Suprapubic skin (tissue), 4 donors: ENCODE results near the gene ZCCHC7. TPM values are rescaled to one million over a fixed set of nuclear protein-coding genes. Genes with fewer than 3 reads are reported as not detected.

ENCODE experiments used
- DNase-seq, 2 donors: peaks; one replicate each; pipeline ENCODE4 v3.0.0-alpha.2; 2019; ENCODE audit warnings: low spot score in 2 of 2
- H3K27ac ChIP-seq: fragments of 200-600 bp; sonication (generic); one replicate; pipeline ENCODE4 v1.5.1; 2019
- H3K27me3 ChIP-seq: fragments of 200-600 bp; sonication (generic); one replicate; pipeline ENCODE4 v1.5.1; 2019
- H3K36me3 ChIP-seq: fragments of 200-600 bp; sonication (generic); one replicate; pipeline ENCODE4 v1.5.1; 2019
- H3K4me1 ChIP-seq: fragments of 200-600 bp; sonication (generic); one replicate; pipeline ENCODE4 v1.5.1; 2019
- H3K4me3 ChIP-seq: fragments of 200-600 bp; sonication (generic); one replicate; pipeline ENCODE4 v1.5.1; 2019; ENCODE audit warnings: mild to moderate bottlenecking
- H3K9me3 ChIP-seq: fragments of 200-600 bp; sonication (generic); one replicate; pipeline ENCODE4 v1.5.1; 2019
- EP300 ChIP-seq: sonication (generic); formaldehyde crosslinking; IDR thresholded peaks from one replicate; pipeline ENCODE4 v1.6.1; 2017; ENCODE audit warnings: antibody characterized with exemption
- POLR2A ChIP-seq, 2 donors: fragments of 450-650 bp; IDR thresholded peaks; one replicate each; pipeline ENCODE4 v1.6.1; 2017; ENCODE audit warnings: antibody characterized with exemption in 2 of 2, mild to moderate bottlenecking in 2 of 2, moderate library complexity in 2 of 2
- POLR2AphosphoS5 ChIP-seq, 3 donors: sonication (generic); formaldehyde crosslinking; IDR thresholded peaks; one replicate each; pipeline ENCODE4 v1.6.1; 2017; ENCODE audit warnings: antibody characterized with exemption in 3 of 3
- whole genome bisulfite sequencing: methylation state at CpG from one replicate; pipeline ENCODE4 v1.1.5; 2018; 5-methylcytosine and 5-hydroxymethylcytosine counted together
- total RNA-seq, 4 donors: library from RNA; depleted of rRNA; stranded (reverse); fragments of >200 nt; gene quantifications; one replicate each; pipeline ENCODE4 v1.1.0, GENCODE V29; 2016
- TF ChIP-seq, protein P1 (sequence below), 2 donors: fragments of 200-600 bp in 1 of 2; fragments of 450-650 bp in 1 of 2; sonication (generic) in 1 of 2; IDR thresholded peaks; one replicate each; pipeline ENCODE4 v1.5.1; 2016 to 2019; ENCODE audit warnings: antibody characterized with exemption in 2 of 2, mild to moderate bottlenecking in 1 of 2, moderate library complexity in 1 of 2

Gene ZCCHC7
- total RNA-seq, 4 donors from 2014 or later = 16.3 to 37.6 (median 20.4) TPM

DNA sequence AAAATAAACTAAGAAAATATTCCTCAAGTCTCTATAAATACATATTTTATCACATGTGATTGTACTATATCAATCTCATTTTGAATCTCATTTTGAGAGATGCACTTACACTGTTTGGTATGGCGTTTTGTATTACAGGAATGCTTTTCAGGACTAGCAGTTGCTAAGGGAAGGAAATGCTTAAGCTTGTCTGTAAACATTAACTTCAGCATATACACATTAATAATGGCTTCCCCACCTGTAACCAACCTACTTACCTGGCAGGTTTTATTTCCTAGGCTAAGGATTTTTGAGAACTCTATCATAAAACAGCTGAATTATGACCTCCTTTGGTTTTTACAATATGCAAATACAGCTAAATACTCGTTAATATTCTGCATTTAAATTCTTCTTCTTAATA lies 161.2 kb downstream of the ZCCHC7 start:
- Histone ChIP-seq H3K36me3 (no peaks in the 10 kb centered on the region), H3K4me3 (no peak overlapping the region), H3K9me3 (no peaks in the 10 kb centered on the region), H3K4me1 (no peaks in the 10 kb centered on the region), H3K27me3 (no peaks in the 10 kb centered on the region), H3K27ac (no peak overlapping the region)
- DNase-seq = no peak
- WGBS = 86% methylated on average over 2 of the region's 2 CpGs
- TF ChIP-seq POLR2AphosphoS5 (IDR thresholded peaks at IDR 0.05) (no peak), EP300 (no peak), POLR2A (IDR thresholded peaks at IDR 0.05) (no peak)
- TF ChIP-seq, protein P1, sequence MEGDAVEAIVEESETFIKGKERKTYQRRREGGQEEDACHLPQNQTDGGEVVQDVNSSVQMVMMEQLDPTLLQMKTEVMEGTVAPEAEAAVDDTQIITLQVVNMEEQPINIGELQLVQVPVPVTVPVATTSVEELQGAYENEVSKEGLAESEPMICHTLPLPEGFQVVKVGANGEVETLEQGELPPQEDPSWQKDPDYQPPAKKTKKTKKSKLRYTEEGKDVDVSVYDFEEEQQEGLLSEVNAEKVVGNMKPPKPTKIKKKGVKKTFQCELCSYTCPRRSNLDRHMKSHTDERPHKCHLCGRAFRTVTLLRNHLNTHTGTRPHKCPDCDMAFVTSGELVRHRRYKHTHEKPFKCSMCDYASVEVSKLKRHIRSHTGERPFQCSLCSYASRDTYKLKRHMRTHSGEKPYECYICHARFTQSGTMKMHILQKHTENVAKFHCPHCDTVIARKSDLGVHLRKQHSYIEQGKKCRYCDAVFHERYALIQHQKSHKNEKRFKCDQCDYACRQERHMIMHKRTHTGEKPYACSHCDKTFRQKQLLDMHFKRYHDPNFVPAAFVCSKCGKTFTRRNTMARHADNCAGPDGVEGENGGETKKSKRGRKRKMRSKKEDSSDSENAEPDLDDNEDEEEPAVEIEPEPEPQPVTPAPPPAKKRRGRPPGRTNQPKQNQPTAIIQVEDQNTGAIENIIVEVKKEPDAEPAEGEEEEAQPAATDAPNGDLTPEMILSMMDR (IDR thresholded peaks at IDR 0.05) = no peak

GRCh38 chr9:37283730-37284325 lies 163.5 kb downstream of the ZCCHC7 start:
- Histone ChIP-seq H3K36me3 (no peaks in the 10 kb centered on the region), H3K27ac (no peak overlapping the region), H3K4me3 (no peak overlapping the region), H3K9me3 (no peaks in the 10 kb centered on the region), H3K27me3 (no peaks in the 10 kb centered on the region), H3K4me1 (no peaks in the 10 kb centered on the region)
- DNase-seq = no peak
- 63% methylated on average over 6 of the region's 6 CpGs for WGBS
- TF ChIP-seq, protein P1 (IDR thresholded peaks at IDR 0.05) = no peak
- TF ChIP-seq EP300 (no peak), POLR2AphosphoS5 (IDR thresholded peaks at IDR 0.05) (no peak), POLR2A (IDR thresholded peaks at IDR 0.05) (no peak)

- Histone ChIP-seq H3K27ac (no peak overlapping the region), H3K4me3 (no peak overlapping the region), H3K9me3 (no peaks in the 10 kb centered on the region), H3K27me3 (no peaks in the 10 kb centered on the region), H3K36me3 (no peaks in the 10 kb centered on the region), H3K4me1 (no peaks in the 10 kb centered on the region)
- no peak for DNase-seq
- WGBS = 82% methylated on average over 1 of the region's 1 CpG
- TF ChIP-seq POLR2A (IDR thresholded peaks at IDR 0.05) (no peak), EP300 (no peak), POLR2AphosphoS5 (IDR thresholded peaks at IDR 0.05) (no peak)
- TF ChIP-seq, protein P1 (IDR thresholded peaks at IDR 0.05) = no peak
Observed at GRCh38 chr9:37284636-37285035, 164.3 kb downstream of the ZCCHC7 start.

GRCh38 chr9:37286530-37287175 lies 166.3 kb downstream of the ZCCHC7 start:
- no peaks in the 10 kb centered on the region for H3K4me1 ChIP-seq
- H3K36me3 ChIP-seq = no peaks in the 10 kb centered on the region
- no peak overlapping the region for H3K27ac ChIP-seq
- no peaks in the 10 kb centered on the region for H3K27me3 ChIP-seq
- H3K9me3 ChIP-seq = no peaks in the 10 kb centered on the region
- WGBS = 85% methylated on average over 6 of the region's 6 CpGs
- no peak for DNase-seq
- no peak overlapping the region for H3K4me3 ChIP-seq
- TF ChIP-seq, protein P1 (IDR thresholded peaks at IDR 0.05) = no peak
- no peak for TF ChIP-seq POLR2AphosphoS5 (IDR thresholded peaks at IDR 0.05)
- no peak for TF ChIP-seq POLR2A (IDR thresholded peaks at IDR 0.05)
- TF ChIP-seq EP300 = no peak

DNA sequence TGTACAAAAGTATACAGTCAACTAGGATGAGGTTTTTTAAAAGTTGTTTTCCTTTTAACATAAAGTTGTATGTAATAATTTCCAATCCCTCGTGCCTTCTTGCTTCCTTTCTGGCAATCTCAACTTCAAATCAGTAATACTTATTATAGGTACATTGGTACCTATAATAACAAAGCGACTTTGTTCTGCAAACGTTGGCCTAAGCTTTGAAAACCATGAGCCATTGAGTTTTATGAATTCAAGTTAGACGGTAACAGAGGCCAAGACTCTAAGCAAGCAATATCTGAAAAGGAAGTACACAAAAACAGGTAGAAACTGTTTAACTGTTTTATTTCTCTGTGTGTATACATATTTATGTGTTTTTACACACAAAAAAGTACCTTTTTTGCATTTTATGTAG lies 166.9 kb downstream of the ZCCHC7 start:
- Histone ChIP-seq H3K27me3 (no peaks in the 10 kb centered on the region), H3K4me1 (no peaks in the 10 kb centered on the region), H3K4me3 (no peak overlapping the region), H3K36me3 (no peaks in the 10 kb centered on the region), H3K9me3 (no peaks in the 10 kb centered on the region), H3K27ac (no peak overlapping the region)
- 81% methylated on average over 4 of the region's 4 CpGs for WGBS
- no peak for TF ChIP-seq POLR2A (IDR thresholded peaks at IDR 0.05)
- TF ChIP-seq, protein P1 (IDR thresholded peaks at IDR 0.05) = no peak
- no peak for DNase-seq
